ENCODE measurements around the gene SREBF2.

Gene SREBF2

DNA sequence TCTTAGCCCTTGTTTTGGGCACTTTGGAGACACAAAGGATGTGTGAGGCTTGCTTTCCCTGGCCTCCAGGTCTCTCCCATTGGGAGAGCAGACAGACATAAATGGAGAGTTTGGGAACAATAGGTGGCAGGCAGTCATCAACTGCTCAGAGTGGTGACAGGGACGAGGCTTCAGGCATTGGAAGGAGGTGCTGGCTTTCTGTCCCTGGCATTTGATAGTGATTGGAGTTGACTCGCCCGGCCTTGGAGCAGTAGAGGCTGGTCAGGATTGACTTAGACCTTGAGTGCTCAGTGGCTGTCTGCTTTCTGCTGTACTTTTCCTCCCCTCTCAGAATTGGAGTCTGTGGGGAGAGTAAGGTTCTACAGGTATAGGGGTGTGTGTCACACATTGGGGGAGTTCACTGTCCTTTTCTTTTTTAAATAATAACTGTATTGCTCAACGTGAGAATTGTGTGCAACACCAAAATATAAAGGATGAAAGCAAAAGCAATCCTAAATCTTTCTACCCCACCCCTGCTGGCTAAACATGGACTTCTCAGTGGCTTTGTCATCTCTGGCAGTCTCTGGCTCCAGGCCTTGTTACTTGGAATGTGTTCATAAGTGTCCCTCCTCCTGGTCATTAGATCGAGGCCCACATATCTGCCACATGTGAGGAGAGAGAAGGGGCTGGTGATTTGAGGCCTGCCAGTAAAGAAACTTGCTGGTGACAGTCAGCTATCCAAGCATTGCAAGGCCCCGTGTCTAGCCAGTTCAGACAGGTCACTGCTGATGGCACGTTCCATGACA lies 60.9 kb downstream of the SREBF2 start:
- no peaks in the 10 kb centered on the region for H3K9me3 ChIP-seq (ENCODE audit: severe bottlenecking)
- H3K4me3 ChIP-seq (ENCODE audit: low read depth, low read length): no peak overlapping the region
- peaks cover 90% of the 10 kb centered on the region for H3K36me3 ChIP-seq
- TF ChIP-seq, protein P1, sequence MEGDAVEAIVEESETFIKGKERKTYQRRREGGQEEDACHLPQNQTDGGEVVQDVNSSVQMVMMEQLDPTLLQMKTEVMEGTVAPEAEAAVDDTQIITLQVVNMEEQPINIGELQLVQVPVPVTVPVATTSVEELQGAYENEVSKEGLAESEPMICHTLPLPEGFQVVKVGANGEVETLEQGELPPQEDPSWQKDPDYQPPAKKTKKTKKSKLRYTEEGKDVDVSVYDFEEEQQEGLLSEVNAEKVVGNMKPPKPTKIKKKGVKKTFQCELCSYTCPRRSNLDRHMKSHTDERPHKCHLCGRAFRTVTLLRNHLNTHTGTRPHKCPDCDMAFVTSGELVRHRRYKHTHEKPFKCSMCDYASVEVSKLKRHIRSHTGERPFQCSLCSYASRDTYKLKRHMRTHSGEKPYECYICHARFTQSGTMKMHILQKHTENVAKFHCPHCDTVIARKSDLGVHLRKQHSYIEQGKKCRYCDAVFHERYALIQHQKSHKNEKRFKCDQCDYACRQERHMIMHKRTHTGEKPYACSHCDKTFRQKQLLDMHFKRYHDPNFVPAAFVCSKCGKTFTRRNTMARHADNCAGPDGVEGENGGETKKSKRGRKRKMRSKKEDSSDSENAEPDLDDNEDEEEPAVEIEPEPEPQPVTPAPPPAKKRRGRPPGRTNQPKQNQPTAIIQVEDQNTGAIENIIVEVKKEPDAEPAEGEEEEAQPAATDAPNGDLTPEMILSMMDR (IDR thresholded peaks at IDR 0.05; ENCODE audit: low read depth, low read length): no peak
- no peak overlapping the region for H3K27ac ChIP-seq
- DNase-seq: no peak
- no peaks in the 10 kb centered on the region for H3K27me3 ChIP-seq (ENCODE audit: insufficient read depth, low read depth, severe bottlenecking)

DNA sequence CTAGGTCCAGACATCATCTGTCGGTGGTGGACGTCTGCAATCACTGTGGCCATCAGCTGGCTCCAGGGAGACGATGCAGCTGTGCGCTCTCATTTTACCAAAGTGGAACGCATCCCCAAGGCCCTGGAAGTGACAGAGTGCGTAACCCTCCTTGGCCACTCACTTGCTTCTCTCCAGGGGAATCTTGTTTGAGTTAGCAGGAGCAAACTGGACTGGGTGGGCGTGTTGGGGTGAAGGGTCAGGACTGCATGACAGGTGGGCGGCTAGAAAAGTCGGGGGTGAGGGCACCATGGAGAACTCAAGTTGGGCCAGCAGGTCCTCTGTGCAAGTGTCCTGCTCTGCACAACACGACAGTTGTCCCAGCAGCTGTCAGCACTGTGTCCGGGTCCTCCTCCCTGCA lies 65.7 kb downstream of the SREBF2 start:
- DNase-seq: no peak
- TF ChIP-seq, protein P1 (IDR thresholded peaks at IDR 0.05; ENCODE audit: low read depth, low read length): no peak
- peaks cover 83% of the 10 kb centered on the region for H3K36me3 ChIP-seq
- H3K4me3 ChIP-seq (ENCODE audit: low read depth, low read length): no peak overlapping the region
- no peak overlapping the region for H3K27ac ChIP-seq
- H3K27me3 ChIP-seq (ENCODE audit: insufficient read depth, low read depth, severe bottlenecking): no peaks in the 10 kb centered on the region
- no peaks in the 10 kb centered on the region for H3K9me3 ChIP-seq (ENCODE audit: severe bottlenecking)

DNA sequence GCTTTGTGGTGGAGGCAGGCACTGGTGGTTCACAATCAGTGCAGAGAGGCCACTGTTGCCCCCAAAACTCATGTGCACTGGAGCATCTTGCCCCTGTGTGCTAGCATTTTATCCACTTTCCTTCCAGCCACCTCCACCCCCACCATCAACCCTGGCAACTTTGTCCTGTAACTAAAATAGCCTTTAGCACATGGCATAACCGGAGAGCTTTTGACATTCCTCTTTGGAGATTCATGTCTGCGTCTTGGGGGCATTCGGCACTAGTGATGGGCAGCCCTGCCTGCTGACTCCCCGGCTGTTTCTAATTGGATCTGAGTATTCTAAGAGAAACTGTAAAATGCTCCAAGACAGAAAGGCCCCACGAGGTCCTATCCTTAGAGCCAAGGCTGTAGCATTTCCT lies 66.2 kb downstream of the SREBF2 start:
- Histone ChIP-seq H3K27ac (no peak overlapping the region), H3K9me3 (ENCODE audit: severe bottlenecking) (no peaks in the 10 kb centered on the region), H3K4me3 (ENCODE audit: low read depth, low read length) (no peak overlapping the region), H3K36me3 (peaks cover 83% of the 10 kb centered on the region), H3K27me3 (ENCODE audit: insufficient read depth, low read depth, severe bottlenecking) (no peaks in the 10 kb centered on the region)
- TF ChIP-seq, protein P1 (IDR thresholded peaks at IDR 0.05; ENCODE audit: low read depth, low read length): no peak
- no peak for DNase-seq

DNA sequence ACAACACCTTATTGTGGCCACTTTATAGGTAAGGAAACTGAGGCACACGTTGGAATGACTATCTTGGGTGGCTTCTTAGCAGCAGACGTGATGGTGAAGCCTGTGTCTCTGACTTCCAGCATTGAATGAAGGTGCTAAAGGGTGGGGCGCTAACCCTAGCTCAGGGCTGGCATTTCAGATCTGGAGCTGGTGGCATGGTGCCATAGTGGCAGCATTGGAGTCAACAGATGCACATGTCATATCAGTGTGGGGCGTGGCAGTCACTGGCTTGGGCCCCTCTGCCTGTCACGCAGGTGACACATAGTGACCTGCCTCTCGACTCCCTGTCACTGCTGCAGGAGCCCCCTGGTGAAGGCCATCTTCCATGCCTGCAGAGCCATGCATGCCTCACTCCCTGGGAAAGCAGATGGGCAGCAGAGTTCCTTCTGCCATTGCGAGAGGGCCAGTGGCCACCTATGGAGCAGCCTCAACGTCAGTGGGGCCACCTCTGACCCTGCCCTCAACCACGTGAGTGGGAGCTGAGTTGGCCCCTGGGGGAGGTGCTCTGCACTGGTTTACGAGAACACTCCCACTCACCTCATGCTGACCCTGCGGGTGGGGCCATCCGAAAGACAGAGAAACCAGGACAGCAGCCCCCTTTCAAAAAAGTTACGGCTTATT lies 67.2 kb downstream of the SREBF2 start:
- Histone ChIP-seq H3K27ac (no peak overlapping the region), H3K9me3 (ENCODE audit: severe bottlenecking) (no peaks in the 10 kb centered on the region), H3K36me3 (peaks cover 87% of the 10 kb centered on the region), H3K4me3 (ENCODE audit: low read depth, low read length) (no peak overlapping the region), H3K27me3 (ENCODE audit: insufficient read depth, low read depth, severe bottlenecking) (no peaks in the 10 kb centered on the region)
- no peak for DNase-seq
- TF ChIP-seq, protein P1 (IDR thresholded peaks at IDR 0.05; ENCODE audit: low read depth, low read length): no peak

DNA sequence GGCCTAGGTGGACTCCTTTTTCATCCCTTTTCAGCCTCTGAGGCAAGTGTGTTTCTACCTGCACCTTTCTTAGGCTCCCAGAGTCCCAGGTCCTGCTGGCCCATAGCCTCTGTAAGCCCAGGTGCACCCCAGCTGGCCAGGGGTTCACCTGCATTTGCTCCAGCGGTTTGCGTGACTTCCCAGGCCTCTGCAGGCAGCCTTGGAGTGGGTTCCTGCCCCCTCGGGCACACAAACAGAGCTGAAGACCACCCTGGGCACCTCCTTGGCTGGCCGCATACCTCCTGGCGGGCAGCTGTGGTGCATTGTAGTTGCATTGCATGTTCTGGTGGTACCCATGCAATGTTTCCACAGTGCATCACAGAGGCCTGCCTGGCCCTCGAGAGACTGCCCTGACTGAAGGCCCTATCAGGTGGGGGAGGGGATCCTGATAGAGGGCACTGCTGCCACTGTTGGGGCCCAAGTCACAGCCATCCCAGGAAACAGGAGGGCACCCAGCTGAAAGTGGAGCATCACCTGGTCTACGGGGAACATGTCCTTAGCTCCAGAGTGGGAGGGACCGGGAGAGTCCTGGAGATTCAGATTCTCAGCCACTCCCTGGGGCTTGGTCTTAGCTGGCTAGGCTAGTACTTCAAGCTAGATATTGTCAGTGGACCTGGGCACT lies 67.9 kb downstream of the SREBF2 start:
- H3K4me3 ChIP-seq (ENCODE audit: low read depth, low read length): no peak overlapping the region
- TF ChIP-seq, protein P1 (IDR thresholded peaks at IDR 0.05; ENCODE audit: low read depth, low read length): no peak
- no peaks in the 10 kb centered on the region for H3K9me3 ChIP-seq (ENCODE audit: severe bottlenecking)
- H3K36me3 ChIP-seq: peaks cover 90% of the 10 kb centered on the region
- no peak overlapping the region for H3K27ac ChIP-seq
- DNase-seq: no peak
- H3K27me3 ChIP-seq (ENCODE audit: insufficient read depth, low read depth, severe bottlenecking): no peaks in the 10 kb centered on the region
